Measurements from ENCODE around the gene TNNT2.

Gene TNNT2

DNA sequence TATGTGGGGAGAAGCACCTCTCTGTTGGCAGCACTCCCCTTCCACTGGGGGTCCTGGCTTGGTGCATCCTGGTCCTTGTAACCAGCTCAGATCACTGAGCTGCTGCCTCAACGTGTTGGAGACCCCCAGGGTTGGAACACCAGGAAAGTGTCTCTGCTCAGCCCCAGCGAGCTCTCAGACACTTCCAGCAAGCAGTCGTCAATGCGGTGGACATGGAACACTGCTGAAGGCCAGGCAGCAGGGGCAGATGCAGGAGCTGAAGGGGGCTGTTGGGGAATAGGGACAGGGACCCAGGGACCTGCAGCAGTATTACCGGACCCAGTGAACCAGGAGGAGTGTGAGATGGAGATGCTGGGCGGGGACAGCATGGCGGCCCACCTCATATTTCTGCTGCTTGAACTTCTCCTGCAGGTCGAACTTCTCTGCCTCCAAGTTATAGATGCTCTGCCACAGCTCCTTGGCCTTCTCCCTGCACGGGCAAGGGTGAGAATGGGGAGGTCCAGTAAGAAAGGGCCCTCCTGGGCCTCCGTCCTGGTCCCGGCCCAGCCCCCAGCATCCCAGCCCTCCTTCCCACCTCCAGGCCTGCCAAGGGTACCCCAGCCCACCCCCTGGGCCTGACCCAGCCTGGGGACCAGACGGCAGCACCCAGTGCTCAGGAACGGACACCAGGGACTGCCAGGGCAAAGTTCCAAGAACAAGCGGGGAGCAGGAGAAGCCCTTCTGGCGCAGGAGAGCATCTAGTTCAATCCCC lies 16.4 kb downstream of the TNNT2 start:
- DNase-seq (ENCODE audit: low spot score) = no peak
- no peak for TF ChIP-seq CTCF (IDR thresholded peaks at IDR 0.05; ENCODE audit: extremely low read depth, missing control alignments)

DNA sequence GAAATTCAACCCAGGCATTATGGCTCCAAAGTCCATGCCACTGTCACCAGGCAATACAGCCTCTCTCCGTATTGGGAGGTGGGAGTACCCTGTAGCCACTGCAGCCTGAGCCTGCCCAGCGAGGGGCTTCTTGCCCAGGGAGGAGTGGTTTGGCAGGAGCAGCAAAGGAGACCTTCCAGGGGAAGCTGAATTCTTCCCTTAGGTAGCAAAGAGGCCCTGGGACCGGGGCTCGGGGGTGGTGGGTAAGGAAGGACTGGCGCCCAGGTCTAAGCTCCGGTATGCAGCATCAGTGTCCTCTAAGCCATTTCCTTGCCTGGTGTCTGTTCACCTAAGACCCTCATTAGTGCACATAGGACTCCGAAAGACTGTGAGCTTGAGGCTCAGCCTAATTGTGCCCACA lies 17.0 kb downstream of the TNNT2 start:
- no peak for DNase-seq (ENCODE audit: low spot score)
- no peak for TF ChIP-seq CTCF (IDR thresholded peaks at IDR 0.05; ENCODE audit: extremely low read depth, missing control alignments)

DNA sequence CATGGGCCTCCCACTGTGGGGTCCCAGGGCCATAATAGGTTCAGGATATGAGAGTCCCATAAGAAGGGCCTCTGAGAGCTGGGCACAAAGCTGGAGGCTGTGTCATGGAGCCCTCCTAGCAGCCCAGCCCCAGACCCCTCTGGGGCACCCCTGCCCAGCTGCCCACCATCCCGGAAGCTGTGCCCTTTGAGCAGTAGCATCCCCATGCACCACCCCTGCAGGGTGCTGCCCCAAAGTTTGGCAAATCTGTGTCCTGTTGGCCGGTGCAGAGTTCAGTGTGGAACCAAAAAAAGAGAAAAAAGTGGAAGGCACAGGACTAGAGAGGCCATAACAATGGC lies 17.6 kb downstream of the TNNT2 start:
- TF ChIP-seq CTCF (IDR thresholded peaks at IDR 0.05; ENCODE audit: extremely low read depth, missing control alignments) = no peak
- no peak for DNase-seq (ENCODE audit: low spot score)

DNA sequence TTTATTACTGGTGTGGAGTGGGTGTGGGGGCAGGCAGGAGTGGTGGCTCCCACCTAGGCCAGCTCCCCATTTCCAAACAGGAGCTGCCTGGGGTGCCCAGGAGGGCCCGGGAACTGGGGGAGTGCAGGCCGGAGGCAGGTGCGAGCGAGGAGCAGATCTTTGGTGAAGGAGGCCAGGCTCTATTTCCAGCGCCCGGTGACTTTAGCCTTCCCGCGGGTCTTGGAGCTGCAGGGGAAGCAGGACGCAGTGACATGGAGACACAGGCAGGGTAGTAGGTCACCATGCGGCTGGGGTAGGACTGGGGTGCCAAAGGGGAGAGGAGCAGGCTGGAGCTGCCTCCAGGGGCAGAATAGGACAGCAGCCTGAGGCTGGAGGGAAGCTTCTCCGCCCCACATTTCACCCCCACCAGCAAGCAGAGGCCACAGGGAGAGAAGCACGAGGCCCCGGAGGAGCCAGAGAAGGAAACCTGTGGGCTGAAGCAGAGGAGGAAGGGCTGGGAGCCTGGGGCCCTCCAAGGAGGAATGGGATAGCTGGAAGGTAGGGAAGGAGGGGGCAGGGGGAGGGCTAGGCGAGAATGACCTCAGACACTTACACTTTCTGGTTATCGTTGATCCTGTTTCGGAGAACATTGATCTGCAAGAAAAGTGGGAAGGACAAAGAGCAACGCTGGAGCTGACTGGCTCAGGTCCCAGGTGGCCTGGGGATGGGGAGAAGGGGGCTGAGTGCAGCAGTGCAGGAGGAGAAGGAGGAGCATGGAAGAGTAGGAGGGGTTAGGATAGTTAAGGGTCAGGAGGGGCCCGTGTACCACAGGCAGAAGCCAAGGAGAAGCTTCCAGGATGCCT lies 18.2 kb downstream of the TNNT2 start:
- TF ChIP-seq CTCF (IDR thresholded peaks at IDR 0.05; ENCODE audit: extremely low read depth, missing control alignments) = no peak
- DNase-seq (ENCODE audit: low spot score) = no peak

GRCh38 chr1:201358596-201358995 lies 18.9 kb downstream of the TNNT2 start:
- no peak for DNase-seq (ENCODE audit: low spot score)
- TF ChIP-seq CTCF (IDR thresholded peaks at IDR 0.05; ENCODE audit: extremely low read depth, missing control alignments) = no peak

GRCh38 chr1:201357636-201358348 lies 19.7 kb downstream of the TNNT2 start:
- DNase-seq (ENCODE audit: low spot score) = no peak
- no peak for TF ChIP-seq CTCF (IDR thresholded peaks at IDR 0.05; ENCODE audit: extremely low read depth, missing control alignments)

- TF ChIP-seq CTCF (IDR thresholded peaks at IDR 0.05; ENCODE audit: extremely low read depth, missing control alignments) = no peak
- DNase-seq (ENCODE audit: low spot score) = no peak
These were observed 20.3 kb downstream of the TNNT2 start for GRCh38 chr1:201357211-201357610.

Measured in GM20000 (cell line).